Pancreas (tissue), 10 donors: ENCODE data around the gene CFAP20. TPM values are rescaled to one million over a fixed set of nuclear protein-coding genes. Genes with fewer than 3 reads are reported as not detected.

Source experiments
- ATAC-seq, 4 donors: fragments of 200-7000 bp; cut with Tn5 transposase; one replicate each; pipeline versions ENCODE4 v1.8.0 to v1.9.1; 2020; ENCODE audit warnings: mild to moderate bottlenecking in 4 of 4, moderate library complexity in 4 of 4
- DNase-seq, 6 donors: peaks; one replicate each; pipeline ENCODE4 v3.0.0-alpha.2; 2020
- FAIRE-seq: peaks from 2 replicates; lab custom pipeline; 2012; peaks lifted over from hg19 to GRCh38; lab: Jason Lieb, UNC
- H3K27ac ChIP-seq, 4 donors: fragments of 200-600 bp; sonication (generic); 1 replicate in 3 of 4; 2 replicates in 1 of 4; pipeline versions ENCODE4 v1.5.0 to v1.8.0; 2020
- H3K27me3 ChIP-seq, 4 donors: fragments of 200-600 bp; one replicate each; pipeline ENCODE4 v1.8.0; 2021
- H3K36me3 ChIP-seq, 3 donors: fragments of 200-600 bp; sonication (generic) in 1 of 3; one replicate each; pipeline versions ENCODE4 v1.5.0 to v1.8.0; 2020 to 2021
- H3K4me1 ChIP-seq, 3 donors: fragments of 200-600 bp; one replicate each; pipeline ENCODE4 v1.8.0; 2021
- H3K4me3 ChIP-seq, 4 donors: fragments of 200-600 bp; sonication (generic) in 2 of 4; one replicate each; pipeline versions ENCODE4 v1.5.0 to v1.8.0; 2020 to 2021
- H3K9me3 ChIP-seq, 4 donors: fragments of 200-600 bp; one replicate each; pipeline ENCODE4 v1.8.0; 2021
- WGBS, 2 donors: extraction: QIAGEN DNeasy Blood & Tissue Kit; methylation state at CpG; one replicate each; pipeline ENCODE4 v1.1.7; 2013; 5-methylcytosine and 5-hydroxymethylcytosine counted together
- intact Hi-C, 3 donors: fragments of 100-400 bp; cut with DNase I; formaldehyde crosslinking; loops; one replicate each; pipeline versions ENCODE4 v1.11.1 to v1.14.2; 2022
- polyA plus RNA-seq, 2 donors: library from polyadenylated mRNA; stranded (reverse); fragments of 200-250 nt; gene quantifications; one replicate each; pipeline ENCODE4 v1.2.3, GENCODE V29; 2013
- total RNA-seq, 6 donors: library from RNA; stranded (reverse); fragmentation: NEBNext Ultra II Directional in 4 of 6; extraction: Animal tissue kit (Norgen Biotek cat#: 25700) in 4 of 6; gene quantifications; one replicate each; pipeline versions ENCODE4 v1.2.1 to v1.2.4, GENCODE V29; 2021 to 2023
- TF ChIP-seq, protein P1 (sequence below), 4 donors: fragments of 200-600 bp; sonication (generic) in 3 of 4; IDR thresholded peaks; one replicate each; pipeline versions ENCODE4 v1.5.0 to v1.8.0; 2021; ENCODE audit warnings: antibody characterized with exemption in 4 of 4
- donor health status: healthy with polysubstance abuse.
- donor health status: DM: no; HTN: no; CAD: no; lungs with moderate emphysema.
- donor health status: DM: no; HTN: no; CAD: no.
- donor health status: control.
- donor health status: control.
- donor health status: Bipolar disorder and iron deficiency.
- donor health status: DM: yes; HTN: yes; CAD: no.
- donor health status: DM: no; HTN: no; CAD: no.
- donor health status: DM: no; HTN: no; CAD: no.
- donor health status: DM: yes; HTN: yes; CAD: no.

The CFAP20 gene
- total and polyA plus RNA-seq, 8 donors, result 5.2 to 23.2 (median 8.3) TPM

DNA sequence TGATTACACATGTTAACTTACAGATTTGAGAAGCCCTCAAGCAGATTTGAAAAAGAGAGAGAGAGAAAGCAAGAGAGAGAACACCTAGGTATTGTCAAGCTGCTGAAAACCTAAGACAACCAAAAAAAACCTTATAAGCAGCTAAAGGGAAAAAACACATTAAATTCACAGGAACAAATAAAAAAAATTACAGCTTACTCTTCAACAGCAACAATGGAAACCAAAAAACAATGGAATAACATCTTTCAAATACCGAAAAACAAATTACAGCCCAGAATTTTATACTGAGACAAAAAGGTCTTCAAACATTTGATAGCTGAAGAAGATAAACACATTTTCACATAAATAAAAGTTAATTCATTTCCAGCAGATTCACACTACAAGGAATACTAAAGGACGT, 8.4 kb upstream of the CFAP20 start:
- intact Hi-C loops, result no loop called here
- DNase-seq, result no peak
- WGBS, 2 donors, result 75 to 86% methylated on average over 2 of the region's 2 CpGs
- no peaks in the 10 kb centered on the region for H3K27me3 ChIP-seq
- no peak for FAIRE-seq
- H3K4me3 ChIP-seq, result no peak overlapping the region
- no peak overlapping the region for H3K27ac ChIP-seq
- H3K36me3 ChIP-seq, result no peaks in the 10 kb centered on the region
- H3K9me3 ChIP-seq, result no peaks in the 10 kb centered on the region
- TF ChIP-seq, protein P1, sequence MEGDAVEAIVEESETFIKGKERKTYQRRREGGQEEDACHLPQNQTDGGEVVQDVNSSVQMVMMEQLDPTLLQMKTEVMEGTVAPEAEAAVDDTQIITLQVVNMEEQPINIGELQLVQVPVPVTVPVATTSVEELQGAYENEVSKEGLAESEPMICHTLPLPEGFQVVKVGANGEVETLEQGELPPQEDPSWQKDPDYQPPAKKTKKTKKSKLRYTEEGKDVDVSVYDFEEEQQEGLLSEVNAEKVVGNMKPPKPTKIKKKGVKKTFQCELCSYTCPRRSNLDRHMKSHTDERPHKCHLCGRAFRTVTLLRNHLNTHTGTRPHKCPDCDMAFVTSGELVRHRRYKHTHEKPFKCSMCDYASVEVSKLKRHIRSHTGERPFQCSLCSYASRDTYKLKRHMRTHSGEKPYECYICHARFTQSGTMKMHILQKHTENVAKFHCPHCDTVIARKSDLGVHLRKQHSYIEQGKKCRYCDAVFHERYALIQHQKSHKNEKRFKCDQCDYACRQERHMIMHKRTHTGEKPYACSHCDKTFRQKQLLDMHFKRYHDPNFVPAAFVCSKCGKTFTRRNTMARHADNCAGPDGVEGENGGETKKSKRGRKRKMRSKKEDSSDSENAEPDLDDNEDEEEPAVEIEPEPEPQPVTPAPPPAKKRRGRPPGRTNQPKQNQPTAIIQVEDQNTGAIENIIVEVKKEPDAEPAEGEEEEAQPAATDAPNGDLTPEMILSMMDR (IDR thresholded peaks at IDR 0.05), result no peak
- no peaks in the 10 kb centered on the region for H3K4me1 ChIP-seq
- ATAC-seq, result no peak

DNA sequence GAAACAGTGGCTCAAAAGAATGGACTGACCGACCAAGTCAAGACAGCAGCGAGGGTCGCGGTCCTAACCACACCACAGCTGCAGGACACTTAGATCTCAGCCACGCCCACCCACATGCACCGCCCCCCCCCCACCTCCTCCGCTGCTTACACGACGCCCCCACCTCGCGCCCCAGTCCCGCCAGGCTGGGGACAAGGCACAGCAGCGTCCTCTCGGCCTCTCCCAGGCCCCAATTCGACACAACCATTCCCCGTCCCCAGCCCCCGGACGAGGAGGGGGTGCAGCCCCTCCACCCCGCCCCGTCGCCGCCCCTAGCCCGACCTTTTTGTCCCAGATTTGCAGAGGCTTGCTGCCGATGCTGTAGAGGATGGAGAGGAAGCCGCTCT, 477 bp downstream of the CFAP20 start:
- TF ChIP-seq, protein P1 (IDR thresholded peaks at IDR 0.05), result no peak
- H3K4me1 ChIP-seq, result peaks cover 23 to 30% (median 28%) of the 10 kb centered on the region in 3 donors
- H3K36me3 ChIP-seq, result no peaks in the 10 kb centered on the region
- peak overlapping the region; percentile 45 to 87 (median 66) for H3K4me3 ChIP-seq
- peak in 2 of 6 donors; percentile 55 to 61 for DNase-seq
- ATAC-seq, result peak in 2 of 4 donors; percentile 1
- intact Hi-C loops, result loop anchor here in 1 of 3 donors (10.0 kb wide), 1 partner anchor 104 kb away; the partner anchor contains the start of gene MMP15
- no peak for FAIRE-seq
- WGBS, 2 donors, result 1 to 2% methylated on average over 21 to 25 of the region's 25 CpGs
- H3K9me3 ChIP-seq, result no peaks in the 10 kb centered on the region
- no peaks in the 10 kb centered on the region for H3K27me3 ChIP-seq
- peak overlapping the region; percentile 75 to 85 (median 80) for H3K27ac ChIP-seq

DNA sequence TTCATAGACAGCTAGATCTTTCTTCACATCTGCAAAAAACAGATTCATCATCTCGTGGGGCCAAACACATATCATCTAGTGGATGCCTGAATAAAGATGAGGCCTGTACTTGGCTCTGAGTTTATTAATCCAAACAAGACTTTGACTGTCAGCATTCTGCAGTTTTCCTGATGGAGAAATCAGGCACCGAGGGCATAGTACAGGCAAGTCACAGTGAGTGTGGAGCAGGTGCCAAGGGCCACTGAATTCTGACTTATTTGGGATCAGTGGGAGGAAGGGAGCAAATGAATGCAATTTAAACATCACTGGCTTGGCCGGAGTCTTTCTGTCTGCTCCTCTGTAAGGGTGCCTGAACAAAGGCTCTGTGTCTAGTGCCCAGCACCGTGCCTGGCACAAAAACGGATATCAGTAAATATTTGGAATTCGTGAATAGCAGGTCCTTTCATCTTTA, 975 bp downstream of the CFAP20 start:
- intact Hi-C loops, result loop anchor here in 1 of 3 donors (10.0 kb wide), 1 partner anchor 103 kb away; the partner anchor contains the start of gene MMP15
- WGBS, 2 donors, result 0 to 2% methylated on average over 6 of the region's 6 CpGs
- no peak for ATAC-seq
- H3K36me3 ChIP-seq, result no peaks in the 10 kb centered on the region
- FAIRE-seq, result no peak
- peak overlapping the region; percentile 45 to 87 (median 66) for H3K4me3 ChIP-seq
- H3K4me1 ChIP-seq, result peaks cover 23 to 31% (median 29%) of the 10 kb centered on the region in 3 donors
- peak overlapping the region in 1 of 4 donors; percentile 83 for H3K27ac ChIP-seq
- no peaks in the 10 kb centered on the region for H3K27me3 ChIP-seq
- TF ChIP-seq, protein P1 (IDR thresholded peaks at IDR 0.05), result no peak
- no peak for DNase-seq
- H3K9me3 ChIP-seq, result no peaks in the 10 kb centered on the region

DNA sequence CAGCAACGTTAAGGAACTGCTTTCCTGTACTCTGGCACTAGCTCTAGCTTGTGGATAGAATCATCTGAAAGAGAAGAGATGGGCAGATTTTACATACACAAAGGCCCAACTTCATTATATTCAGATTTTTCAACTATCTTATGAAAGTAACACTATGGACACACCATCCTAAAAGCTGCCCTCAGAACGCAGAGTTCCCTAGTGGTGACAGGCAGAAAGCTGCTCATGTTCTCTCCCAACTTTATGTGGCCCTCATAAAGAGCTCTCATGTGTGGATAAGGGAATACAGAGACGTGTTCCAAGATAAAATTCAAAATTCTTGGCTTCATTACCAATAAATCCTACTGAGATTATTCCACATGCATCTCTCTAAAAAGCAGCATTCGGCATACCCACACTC, 1.5 kb downstream of the CFAP20 start:
- ATAC-seq, result no peak
- Histone ChIP-seq H3K9me3 (no peaks in the 10 kb centered on the region), H3K4me3 (peak overlapping the region in 2 of 4 donors; percentile 85 to 87), H3K27ac (peak overlapping the region; percentile 48 to 58 (median 56)), H3K4me1 (peaks cover 23 to 31% (median 29%) of the 10 kb centered on the region in 3 donors), H3K36me3 (no peaks in the 10 kb centered on the region), H3K27me3 (no peaks in the 10 kb centered on the region)
- intact Hi-C loops, result loop anchor here in 1 of 3 donors (10.0 kb wide), 1 partner anchor 103 kb away; the partner anchor contains the start of gene MMP15
- no peak for FAIRE-seq
- TF ChIP-seq, protein P1 (IDR thresholded peaks at IDR 0.05), result no peak
- WGBS, 2 donors, result 12 to 13% methylated on average over 4 of the region's 4 CpGs
- no peak for DNase-seq

DNA sequence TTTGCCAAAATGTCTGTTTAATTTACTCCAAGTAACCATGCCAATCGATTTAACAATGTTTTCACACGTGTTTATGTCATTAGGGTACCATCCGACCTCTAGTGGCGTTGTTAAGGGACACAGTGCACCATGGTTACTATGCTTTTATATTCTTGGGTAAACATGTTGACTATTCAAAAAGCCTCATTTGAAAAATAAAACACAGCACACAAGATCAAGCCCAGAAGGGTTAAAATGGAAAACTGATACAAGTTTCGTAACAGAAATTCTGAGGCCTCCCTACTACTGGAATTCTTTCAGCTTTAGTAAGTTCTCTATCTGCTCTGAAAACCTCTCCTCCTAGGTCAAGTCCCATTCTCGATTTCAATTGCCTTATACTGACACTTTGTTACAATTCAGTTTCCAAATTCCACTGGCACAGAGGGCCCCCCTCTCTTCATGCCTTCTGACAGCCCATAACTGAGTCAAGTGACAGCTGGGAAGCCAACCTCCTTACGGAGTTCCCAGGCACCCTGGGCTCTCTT, 2.1 kb downstream of the CFAP20 start:
- TF ChIP-seq, protein P1 (IDR thresholded peaks at IDR 0.05), result peak in 1 of 4 donors; percentile 24
- H3K4me3 ChIP-seq, result peak overlapping the region in 2 of 4 donors; percentile 85 to 87
- 2 to 3% methylated on average over 7 of the region's 7 CpGs for WGBS, 2 donors
- peak overlapping the region; percentile 48 to 58 (median 56) for H3K27ac ChIP-seq
- DNase-seq, result peak in 1 of 6 donors; percentile 41
- ATAC-seq, result peak in 3 of 4 donors; percentile 13 to 39 (median 30)
- H3K27me3 ChIP-seq, result no peaks in the 10 kb centered on the region
- intact Hi-C loops, result loop anchor here in 1 of 3 donors (10.0 kb wide), 1 partner anchor 102 kb away; the partner anchor contains the start of gene MMP15
- no peak for FAIRE-seq
- no peaks in the 10 kb centered on the region for H3K9me3 ChIP-seq
- peaks cover 23 to 31% (median 29%) of the 10 kb centered on the region in 3 donors for H3K4me1 ChIP-seq
- no peaks in the 10 kb centered on the region for H3K36me3 ChIP-seq
